HG02943 (cell line): Measurements from ENCODE around the gene CLCNKB.
"Not testable (repeated sequence)": the region's sequence is repeated elsewhere in the genome, so short reads cannot be mapped to it uniquely, and the experiment has no call there.

Source experiments
- ATAC-seq: cut with Tn5 transposase; IDR thresholded peaks from one replicate; pipeline ENCODE4 v1.9.1; 2021; ENCODE audit warnings: mild to moderate bottlenecking, low read depth, moderate library complexity; ENCODE audit not compliant: unreplicated experiment

Gene CLCNKB

GRCh38 chr1:16014509-16015482 is 28.8 kb upstream of the CLCNKB start:
- no peak for ATAC-seq

GRCh38 chr1:16015491-16015890 is 28.1 kb upstream of the CLCNKB start:
- no peak for ATAC-seq

GRCh38 chr1:16015960-16016901 is 27.4 kb upstream of the CLCNKB start:
- no peak for ATAC-seq

- no peak for ATAC-seq
Observed at GRCh38 chr1:16017076-16017460, 26.5 kb upstream of the CLCNKB start.

- no peak for ATAC-seq
Observed at GRCh38 chr1:16017461-16018303, 25.9 kb upstream of the CLCNKB start, which contains the start of gene HSPB7. TSS of gene HSPB7 (minus strand) at chr1:16018043. CDS start at chr1:16017963, 80 bp downstream.

- no peak for ATAC-seq
Observed at GRCh38 chr1:16018308-16018707, 25.3 kb upstream of the CLCNKB start.

- ATAC-seq = no peak
Observed at GRCh38 chr1:16018749-16019643, 24.6 kb upstream of the CLCNKB start.

GRCh38 chr1:16019644-16020277 is 23.8 kb upstream of the CLCNKB start:
- no peak for ATAC-seq

- ATAC-seq = no peak
Observed at GRCh38 chr1:16020325-16020724, 23.3 kb upstream of the CLCNKB start.

- not testable (repeated sequence) for ATAC-seq
Observed at GRCh38 chr1:16020878-16021277, 22.7 kb upstream of the CLCNKB start.

GRCh38 chr1:16021681-16022080 is 21.9 kb upstream of the CLCNKB start, which contains the start of gene CLCNKA:
TSS of gene CLCNKA (plus strand) at chr1:16022036. CDS start at chr1:16022620, 584 bp downstream.
- ATAC-seq = no peak

- no peak for ATAC-seq
Observed at GRCh38 chr1:16022393-16022792, 21.2 kb upstream of the CLCNKB start.

- no peak for ATAC-seq
Observed at GRCh38 chr1:16023050-16023653, 20.4 kb upstream of the CLCNKB start.

- not testable (repeated sequence) for ATAC-seq
Observed at GRCh38 chr1:16026302-16026701, 17.3 kb upstream of the CLCNKB start.

GRCh38 chr1:16026723-16027484 is 16.7 kb upstream of the CLCNKB start:
- no peak for ATAC-seq

- ATAC-seq = no peak
Observed at GRCh38 chr1:16028237-16029002, 15.2 kb upstream of the CLCNKB start.

GRCh38 chr1:16029003-16029268 is 14.6 kb upstream of the CLCNKB start:
- ATAC-seq = not testable (repeated sequence)
